ENCODE measurements around the gene EPHB4.
"Not testable (repeated sequence)": the region's sequence is repeated elsewhere in the genome, so short reads cannot be mapped to it uniquely, and the experiment has no call there.

EPHB4 gene

GRCh38 chr7:100765250-100765649 lies 62.1 kb downstream of the EPHB4 start:
- no peak for TF ChIP-seq CTCF (conservative IDR thresholded peaks at IDR 0.05; ENCODE audit: low read depth)
- no peak for DNase-seq (ENCODE audit: low spot score)
- CTCF ChIA-PET, result interaction anchor here (0.6 to 2.3 kb wide), 3 partner anchors 20 to 43 kb away, joined by 3 to 7 read pairs (median 3); no protein-coding TSS in a partner anchor
- H3K27ac ChIP-seq, result peak overlapping the region; percentile 1; the same call in 1 of the 2 replicates
- POLR2A ChIA-PET (ENCODE audit: low non-redundant PET), result no interaction called here

- ChIA-PET CTCF (interaction anchor here (0.7 to 2.3 kb wide), 4 partner anchors 19 to 88 kb away, joined by 3 to 7 read pairs (median 4); partner anchors contain the start of gene SLC12A9), POLR2A (ENCODE audit: low non-redundant PET) (no interaction called here)
- DNase-seq (ENCODE audit: low spot score), result no peak
- no peak for TF ChIP-seq CTCF (conservative IDR thresholded peaks at IDR 0.05; ENCODE audit: low read depth)
- peak overlapping the region; percentile 1; the same call in 1 of the 2 replicates for H3K27ac ChIP-seq
Observed at GRCh38 chr7:100764841-100765240, 62.5 kb downstream of the EPHB4 start.

- peak overlapping the region; percentile 48 for H3K27ac ChIP-seq
- ChIA-PET CTCF (interaction anchor here (1.3 to 2.3 kb wide), 2 partner anchors 38 to 89 kb away, joined by 3 to 7 read pairs; partner anchors contain the start of gene SLC12A9), POLR2A (ENCODE audit: low non-redundant PET) (no interaction called here)
- no peak for TF ChIP-seq CTCF (conservative IDR thresholded peaks at IDR 0.05; ENCODE audit: low read depth)
- peak; percentile 49 for DNase-seq (ENCODE audit: low spot score)
Observed at GRCh38 chr7:100763556-100764140, 63.7 kb downstream of the EPHB4 start.

- DNase-seq (ENCODE audit: low spot score); CTCF ChIA-PET: not testable (repeated sequence)
- peak overlapping the region; percentile 48 for H3K27ac ChIP-seq
- POLR2A ChIA-PET (ENCODE audit: low non-redundant PET), result interaction anchor here (0.6 kb wide), 1 partner anchor 419 kb away, joined by 13 read pairs; no protein-coding TSS in a partner anchor
Observed at GRCh38 chr7:100762841-100763240, 64.5 kb downstream of the EPHB4 start.

GRCh38 chr7:100759357-100760171 lies 67.8 kb downstream of the EPHB4 start:
- no peak overlapping the region for H3K27ac ChIP-seq
- TF ChIP-seq CTCF (conservative IDR thresholded peaks at IDR 0.05; ENCODE audit: low read depth), result no peak
- ChIA-PET CTCF (no interaction called here), POLR2A (ENCODE audit: low non-redundant PET) (no interaction called here)
- no peak for DNase-seq (ENCODE audit: low spot score)

GRCh38 chr7:100753750-100754149 lies 73.6 kb downstream of the EPHB4 start:
- POLR2A ChIA-PET (ENCODE audit: low non-redundant PET), result no interaction called here
- CTCF ChIA-PET, result interaction anchor here (0.6 kb wide), 1 partner anchor 99 kb away, joined by 6 read pairs; the partner anchor contains the start of gene SLC12A9
- no peak overlapping the region for H3K27ac ChIP-seq
- DNase-seq (ENCODE audit: low spot score), result no peak
- no peak for TF ChIP-seq CTCF (conservative IDR thresholded peaks at IDR 0.05; ENCODE audit: low read depth)

Measured in RWPE1 (cell line).